Astrocyte (in vitro differentiated cells and primary cell): ENCODE measurements around the gene CMSS1. TPM values are rescaled to one million over a fixed set of nuclear protein-coding genes. Genes with fewer than 3 reads are reported as not detected.

Experiments
- DNase-seq: peaks from one replicate; pipeline ENCODE4 v3.0.0-alpha.2; 2010; ENCODE audit warnings: low read depth
- FAIRE-seq: peaks from 2 replicates; lab custom pipeline; 2011; peaks lifted over from hg19 to GRCh38; lab: Jason Lieb, UNC
- H2AFZ ChIP-seq: 2 replicates; pipeline ENCODE4 v1.6.0; 2012; ENCODE audit warnings: low read depth, low read length, inconsistent platforms
- H3K27ac ChIP-seq: 2 replicates; pipeline ENCODE4 v1.5.1; 2011; ENCODE audit warnings: low read depth, low read length, inconsistent platforms
- H3K27me3 ChIP-seq: 2 replicates; pipeline ENCODE4 v1.6.0; 2011; ENCODE audit warnings: low read length, inconsistent platforms; ENCODE audit not compliant: insufficient read depth
- H3K36me3 ChIP-seq: 2 replicates; pipeline ENCODE4 v1.5.1; 2011; ENCODE audit warnings: low read length, inconsistent platforms; ENCODE audit not compliant: insufficient read depth
- H3K4me1 ChIP-seq: 2 replicates; pipeline ENCODE4 v1.5.1; 2011; ENCODE audit warnings: low read length, inconsistent platforms; ENCODE audit not compliant: insufficient read depth
- H3K4me2 ChIP-seq: 2 replicates; pipeline ENCODE4 v1.6.0; 2012; ENCODE audit warnings: low read length, inconsistent platforms
- H3K4me3 ChIP-seq: 2 replicates; pipeline ENCODE4 v1.5.1; 2011; ENCODE audit warnings: low read depth, mild to moderate bottlenecking, low read length, inconsistent platforms; ENCODE audit not compliant: insufficient read depth
- H3K79me2 ChIP-seq: 2 replicates; pipeline ENCODE4 v1.6.0; 2012; ENCODE audit warnings: mild to moderate bottlenecking, low read length, inconsistent platforms; ENCODE audit not compliant: insufficient read depth
- H3K9ac ChIP-seq: 2 replicates; pipeline ENCODE4 v1.6.0; 2012; ENCODE audit warnings: mild to moderate bottlenecking, low read length, inconsistent platforms
- H3K9me3 ChIP-seq: 2 replicates; pipeline ENCODE4 v1.5.1; 2012; ENCODE audit warnings: low read depth, mild to moderate bottlenecking, low read length, inconsistent platforms; ENCODE audit not compliant: insufficient read depth
- H4K20me1 ChIP-seq: 2 replicates; pipeline ENCODE4 v1.6.0; 2012; ENCODE audit warnings: low read length, inconsistent platforms; ENCODE audit not compliant: insufficient read depth
- H3K27ac Mint-ChIP-seq: one replicate; pipeline ENCODE4 v1.8.0; 2021; ENCODE audit warnings: mild to moderate bottlenecking, mixed read lengths; ENCODE audit not compliant: unreplicated experiment
- H3K27me3 Mint-ChIP-seq: one replicate; pipeline ENCODE4 v1.8.0; 2021; ENCODE audit warnings: low read depth, mixed read lengths; ENCODE audit not compliant: unreplicated experiment
- H3K36me3 Mint-ChIP-seq: one replicate; pipeline ENCODE4 v1.8.0; 2021; ENCODE audit warnings: low read depth, mixed read lengths; ENCODE audit not compliant: unreplicated experiment
- H3K4me1 Mint-ChIP-seq: one replicate; pipeline ENCODE4 v1.8.0; 2021; ENCODE audit warnings: low read depth, mixed read lengths; ENCODE audit not compliant: unreplicated experiment
- H3K4me3 Mint-ChIP-seq: one replicate; pipeline ENCODE4 v1.8.0; 2021; ENCODE audit warnings: mild to moderate bottlenecking, moderate library complexity, mixed read lengths; ENCODE audit not compliant: unreplicated experiment
- H3K9me3 Mint-ChIP-seq: one replicate; pipeline ENCODE4 v1.8.0; 2021; ENCODE audit warnings: mild to moderate bottlenecking, mixed read lengths; ENCODE audit not compliant: unreplicated experiment
- CTCF ChIP-seq: IDR thresholded peaks from 2 replicates; pipeline ENCODE4 v1.5.1; 2011; ENCODE audit warnings: low read depth, mild to moderate bottlenecking, inconsistent platforms, low read length, moderate library complexity; ENCODE audit not compliant: insufficient read depth
- EZH2 ChIP-seq: IDR thresholded peaks from 2 replicates; pipeline ENCODE4 v1.6.1; 2012; ENCODE audit warnings: mild to moderate bottlenecking, low read length, inconsistent platforms; ENCODE audit not compliant: insufficient read depth
- total RNA-seq: library from RNA; stranded (reverse); gene quantifications from 2 replicates; pipeline ENCODE4 v1.2.1, GENCODE V29; 2021

CMSS1 gene
- total RNA-seq, 1 donor from 2014 or later, result 12.5 TPM

- Histone ChIP-seq H2AFZ (no peak overlapping the region), H3K4me3 (no peak overlapping the region), H4K20me1 (no peaks in the 10 kb centered on the region), H3K27ac (no peak overlapping the region), H3K4me2 (no peak overlapping the region), H3K9me3 (no peaks in the 10 kb centered on the region), H3K4me1 (no peaks in the 10 kb centered on the region), H3K27me3 (no peaks in the 10 kb centered on the region), H3K79me2 (no peaks in the 10 kb centered on the region), H3K9ac (no peak overlapping the region), H3K36me3 (no peaks in the 10 kb centered on the region)
- Mint-ChIP-seq H3K27ac (no peak overlapping the region), H3K36me3 (no peaks in the 10 kb centered on the region), H3K27me3 (no peaks in the 10 kb centered on the region), H3K4me1 (peaks cover 2% of the 10 kb centered on the region), H3K4me3 (no peak overlapping the region), H3K9me3 (no peaks in the 10 kb centered on the region)
- no peak for FAIRE-seq
- DNase-seq, result no peak
- TF ChIP-seq CTCF, result no peak
- TF ChIP-seq EZH2, result no peak
These were observed 162.9 kb downstream of the CMSS1 start for GRCh38 chr3:99980606-99981005.

- DNase-seq, result no peak
- Mint-ChIP-seq H3K4me1 (peaks cover 2% of the 10 kb centered on the region), H3K27ac (no peak overlapping the region), H3K4me3 (no peak overlapping the region), H3K27me3 (no peaks in the 10 kb centered on the region), H3K9me3 (no peaks in the 10 kb centered on the region), H3K36me3 (no peaks in the 10 kb centered on the region)
- Histone ChIP-seq H2AFZ (no peak overlapping the region), H3K4me3 (no peak overlapping the region), H3K79me2 (no peaks in the 10 kb centered on the region), H3K27ac (no peak overlapping the region), H3K4me2 (no peak overlapping the region), H3K9me3 (no peaks in the 10 kb centered on the region), H3K9ac (no peak overlapping the region), H3K4me1 (no peaks in the 10 kb centered on the region), H3K36me3 (no peaks in the 10 kb centered on the region), H4K20me1 (no peaks in the 10 kb centered on the region), H3K27me3 (no peaks in the 10 kb centered on the region)
- no peak for TF ChIP-seq CTCF
- TF ChIP-seq EZH2, result no peak
- no peak for FAIRE-seq
These were observed 163.5 kb downstream of the CMSS1 start for GRCh38 chr3:99981138-99981537.

- H3K4me1 Mint-ChIP-seq, result no peaks in the 10 kb centered on the region
- no peaks in the 10 kb centered on the region for H3K36me3 Mint-ChIP-seq
- H3K27ac Mint-ChIP-seq, result no peak overlapping the region
- no peak for TF ChIP-seq EZH2
- TF ChIP-seq CTCF, result no peak
- Histone ChIP-seq H3K4me1 (no peaks in the 10 kb centered on the region), H3K27me3 (no peaks in the 10 kb centered on the region), H4K20me1 (no peaks in the 10 kb centered on the region), H3K9me3 (no peaks in the 10 kb centered on the region), H2AFZ (no peak overlapping the region), H3K4me3 (no peak overlapping the region), H3K9ac (no peak overlapping the region), H3K27ac (no peak overlapping the region), H3K79me2 (no peaks in the 10 kb centered on the region), H3K36me3 (no peaks in the 10 kb centered on the region), H3K4me2 (no peak overlapping the region)
- no peak for FAIRE-seq
- H3K27me3 Mint-ChIP-seq, result no peaks in the 10 kb centered on the region
- no peak overlapping the region for H3K4me3 Mint-ChIP-seq
- H3K9me3 Mint-ChIP-seq, result no peaks in the 10 kb centered on the region
- no peak for DNase-seq
These were observed 165.0 kb downstream of the CMSS1 start for GRCh38 chr3:99982650-99983049.
